Glomerular endothelial cell (primary cell): Measurements from ENCODE around the gene CCDC89. TPM values are rescaled to one million over a fixed set of nuclear protein-coding genes. Genes with fewer than 3 reads are reported as not detected.
"Not testable (repeated sequence)": the region's sequence is repeated elsewhere in the genome, so short reads cannot be mapped to it uniquely, and the experiment has no call there.

Source experiments
- DNase-seq: peaks from one replicate; pipeline ENCODE4 v3.0.0-alpha.2; 2011; ENCODE audit warnings: low read depth, low spot score; ENCODE audit errors: extremely low read depth
- total RNA-seq: library from RNA; depleted of rRNA; stranded (reverse); fragments of >200 nt; gene quantifications from 2 replicates; pipeline ENCODE4 v1.2.3, GENCODE V29; 2015

CCDC89 gene
- total RNA-seq, 1 donor from 2014 or later: 0.58 TPM

DNA sequence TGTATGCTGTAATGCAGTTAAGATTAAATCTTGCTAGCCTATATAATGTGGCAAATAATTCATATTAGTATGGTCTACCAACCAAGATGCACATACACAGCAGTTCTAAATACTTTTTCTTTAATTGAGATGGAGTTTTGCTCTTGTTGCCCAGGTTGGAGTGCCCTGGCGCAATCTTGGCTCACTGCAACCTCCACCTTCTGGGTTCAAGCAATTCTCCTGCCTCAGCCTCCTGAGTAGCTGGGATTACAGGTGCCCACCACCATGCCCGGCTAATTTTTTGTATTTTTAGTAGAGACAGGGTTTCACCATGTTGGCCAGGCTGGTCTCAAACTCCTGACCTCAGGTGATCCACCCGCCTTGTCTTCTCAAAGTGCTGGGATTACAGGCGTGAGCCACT lies 31.7 kb downstream of the CCDC89 start:
- not testable (repeated sequence) for DNase-seq

DNA sequence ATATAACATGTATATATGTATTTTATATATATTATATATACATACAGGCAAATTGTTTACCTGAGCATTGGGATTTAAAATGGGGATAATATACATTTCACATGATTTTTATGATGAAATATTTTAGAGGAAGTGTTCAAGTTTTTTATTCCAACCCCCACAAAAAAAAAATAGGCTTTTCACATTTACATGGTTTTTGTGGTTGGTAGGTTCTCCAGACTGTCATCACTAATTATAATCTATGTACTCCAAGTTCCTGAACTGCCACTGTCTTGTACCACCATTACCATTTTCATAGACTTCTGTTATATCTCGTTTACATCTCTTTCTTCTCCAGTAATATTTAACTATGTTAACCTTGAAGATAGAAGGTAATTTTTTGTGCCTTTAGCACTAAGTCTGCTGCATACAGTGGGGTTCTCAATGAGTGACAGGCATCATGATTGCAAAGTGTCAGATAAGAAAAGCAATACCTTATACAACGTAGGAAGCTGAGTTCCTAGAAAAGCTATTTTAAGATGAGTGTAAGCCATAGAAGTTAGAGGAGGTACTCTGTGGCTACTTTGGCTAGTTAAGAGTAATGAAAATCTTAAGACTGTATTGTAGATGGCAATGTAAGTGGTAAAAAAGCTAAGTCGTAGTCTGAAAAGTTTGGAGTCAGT lies 33.1 kb downstream of the CCDC89 start:
- DNase-seq: no peak

DNA sequence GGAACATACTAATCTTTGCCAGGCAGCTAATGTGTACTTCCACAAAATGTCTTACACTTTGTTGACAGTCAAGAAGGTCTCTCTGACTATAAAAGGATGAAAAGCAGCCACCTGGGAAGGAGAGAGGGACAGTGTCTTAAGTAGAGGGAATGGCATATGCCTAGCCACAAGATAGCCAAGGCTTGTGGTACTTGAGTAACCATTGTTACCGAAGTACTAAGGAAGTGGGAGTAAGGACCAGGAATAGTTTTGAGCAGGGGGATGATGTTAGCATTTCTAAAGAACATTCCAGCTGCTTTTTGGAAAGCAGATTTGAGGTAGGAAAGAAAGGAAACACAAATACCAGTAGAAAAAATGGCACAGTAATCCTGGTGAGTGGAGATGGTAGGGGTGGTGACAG lies 34.9 kb downstream of the CCDC89 start:
- no peak for DNase-seq

DNA sequence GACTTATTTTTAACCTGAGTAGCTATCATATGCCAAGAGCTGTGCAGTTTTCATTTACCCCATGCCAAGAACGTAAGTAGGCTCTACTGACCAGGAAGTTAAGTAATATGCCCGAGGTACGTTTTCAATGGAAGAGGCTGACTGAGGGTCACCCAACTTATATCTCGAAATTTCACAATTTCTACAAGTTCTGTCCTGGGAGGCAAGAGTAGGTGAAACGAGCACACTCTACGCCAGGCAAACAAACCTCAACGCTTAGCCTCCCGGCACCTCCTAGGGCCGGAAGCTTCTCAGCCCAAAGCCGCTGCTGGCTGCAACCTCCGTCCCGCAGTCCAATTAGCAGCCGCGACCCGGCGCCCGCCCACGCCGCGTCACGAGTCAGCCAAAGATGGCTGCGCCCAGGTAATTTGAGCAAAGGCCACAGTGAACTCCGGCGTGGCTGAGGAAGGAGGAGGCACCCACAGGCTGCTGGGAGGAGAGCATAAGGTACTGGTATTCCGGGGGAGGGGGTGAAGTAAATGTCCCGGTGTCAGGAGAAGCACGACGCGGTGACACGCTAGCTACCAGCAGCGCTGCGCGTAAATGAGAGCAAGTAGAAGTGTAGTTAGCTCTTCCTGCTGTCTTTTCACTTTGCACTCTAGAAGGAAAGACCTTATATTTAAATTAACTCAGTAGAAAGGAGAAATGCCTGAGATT lies 38.2 kb downstream of the CCDC89 start, which contains the start of gene TMEM126A:
TSS of gene TMEM126A (plus strand) at position 364 of the 696 bp plus-strand sequence. CDS start 2,289 bp downstream, outside the sequence.
- DNase-seq: no peak

DNA sequence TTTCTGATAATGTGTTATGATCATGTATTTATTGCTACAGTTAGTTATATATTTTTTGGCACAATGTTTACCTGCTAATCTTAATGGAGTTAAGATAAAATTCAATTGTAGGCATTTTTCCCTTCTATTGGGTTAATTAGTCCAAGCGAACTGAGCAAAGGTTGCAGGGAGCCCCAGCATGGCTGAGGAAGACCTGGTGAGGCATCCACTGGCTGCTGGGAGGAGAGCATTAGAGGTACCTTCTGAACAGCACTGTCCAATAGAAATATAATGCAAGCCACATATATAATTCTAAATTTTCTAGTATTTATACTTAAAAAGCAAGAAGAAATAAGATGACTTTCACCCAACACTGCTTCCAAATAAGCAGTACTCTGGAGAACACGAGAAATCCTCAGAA lies 38.9 kb downstream of the CCDC89 start:
- no peak for DNase-seq

DNA sequence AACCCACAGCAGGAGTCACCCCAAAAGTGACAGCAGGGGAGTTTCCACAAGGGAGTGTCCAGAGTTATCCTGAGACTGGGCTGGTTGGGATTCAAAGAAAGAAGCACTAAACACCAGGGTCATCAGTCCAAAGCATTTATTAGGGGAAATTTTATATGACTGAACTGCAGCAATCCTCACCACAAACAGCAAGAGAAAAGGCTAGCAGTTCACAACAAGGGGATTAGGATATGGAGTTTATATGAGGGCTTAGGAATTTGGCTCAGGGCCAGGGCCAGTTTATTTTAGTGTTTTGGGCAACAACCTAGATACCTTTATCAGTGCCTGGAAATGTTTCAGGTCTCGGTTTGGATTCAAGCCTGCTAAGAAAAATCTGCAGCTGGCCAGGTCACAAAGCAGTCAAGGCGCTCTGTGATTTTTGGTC lies 42.8 kb downstream of the CCDC89 start:
- no peak for DNase-seq

DNA sequence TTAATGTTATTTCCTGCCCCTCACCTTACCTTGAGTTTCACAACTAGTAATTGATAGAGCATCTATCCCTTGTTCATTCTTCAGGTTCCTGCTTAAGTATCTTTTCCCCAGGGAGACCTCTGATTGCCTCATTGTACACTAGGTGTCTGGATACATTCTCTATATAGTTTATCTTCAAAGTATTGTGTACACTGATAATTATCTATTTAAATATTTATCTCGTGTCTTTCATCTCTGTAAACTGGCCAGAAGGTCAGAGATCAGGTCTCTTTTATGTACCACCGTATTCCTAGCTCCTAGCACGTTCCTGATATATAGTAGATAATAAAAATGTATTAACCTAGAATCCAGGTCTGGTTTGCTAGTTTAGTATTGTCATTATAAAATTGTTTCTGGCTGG lies 51.2 kb downstream of the CCDC89 start:
- DNase-seq: no peak

Other genes with a start within 250 kb of the CCDC89 start
- 0.18 and 0.63 TPM in 2 replicates for gene DLG2, start 58.9 kb downstream of the CCDC89 start, total RNA-seq
- gene TMEM126B, start 57.6 kb downstream of the CCDC89 start, total RNA-seq: 50.1 and 83.6 TPM in 2 replicates
- 23.3 and 26.3 TPM in 2 replicates for gene TMEM126A, start 38.2 kb downstream of the CCDC89 start, total RNA-seq
- 10.0 and 29.0 TPM in 2 replicates for gene CREBZF, start 21.1 kb downstream of the CCDC89 start, total RNA-seq
- gene SYTL2, start 124.9 kb upstream of the CCDC89 start, total RNA-seq: 9.3 and 15.0 TPM in 2 replicates
- gene CCDC83, start 169.2 kb upstream of the CCDC89 start, total RNA-seq: not detected in 2 replicates